ENCODE data around the gene CCDC178. TPM values are rescaled to one million over a fixed set of nuclear protein-coding genes. Genes with fewer than 3 reads are reported as not detected.

Gene CCDC178
- total RNA-seq, 2 donors from 2014 or later = 0.33 to 9.9 TPM

DNA sequence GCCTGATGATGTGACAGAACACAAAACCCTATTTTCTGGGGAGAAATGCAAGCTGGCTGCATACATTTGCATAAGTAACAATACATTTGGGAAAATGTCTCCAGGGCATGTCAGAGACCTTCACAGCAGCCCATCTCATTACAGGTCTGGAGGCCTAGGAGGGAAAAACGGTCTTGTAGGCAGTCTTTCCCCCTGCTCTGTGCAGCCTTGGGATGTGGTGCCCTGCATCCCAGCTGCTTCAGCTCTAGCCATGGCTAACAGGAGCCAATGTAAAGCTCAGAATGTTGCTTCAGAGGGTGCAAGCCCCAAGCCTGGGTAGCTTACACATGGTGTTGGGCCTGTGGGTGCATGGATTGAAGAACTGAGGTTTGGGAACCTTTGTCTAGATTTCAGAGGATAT, 133.0 kb downstream of the CCDC178 start:
- intact Hi-C loops (cut with DNase I) = no loop called here
- H3K9me3 ChIP-seq = no peaks in the 10 kb centered on the region
- no peaks in the 10 kb centered on the region for H3K36me3 ChIP-seq (replicated peaks in 1 of 2; ENCODE audit: insufficient read depth in 1 of 2, low read depth in 2 of 2)
- no peak overlapping the region for H3K27ac ChIP-seq
- ATAC-seq (no peak), DNase-seq (no peak)
- TF ChIP-seq, protein P1, sequence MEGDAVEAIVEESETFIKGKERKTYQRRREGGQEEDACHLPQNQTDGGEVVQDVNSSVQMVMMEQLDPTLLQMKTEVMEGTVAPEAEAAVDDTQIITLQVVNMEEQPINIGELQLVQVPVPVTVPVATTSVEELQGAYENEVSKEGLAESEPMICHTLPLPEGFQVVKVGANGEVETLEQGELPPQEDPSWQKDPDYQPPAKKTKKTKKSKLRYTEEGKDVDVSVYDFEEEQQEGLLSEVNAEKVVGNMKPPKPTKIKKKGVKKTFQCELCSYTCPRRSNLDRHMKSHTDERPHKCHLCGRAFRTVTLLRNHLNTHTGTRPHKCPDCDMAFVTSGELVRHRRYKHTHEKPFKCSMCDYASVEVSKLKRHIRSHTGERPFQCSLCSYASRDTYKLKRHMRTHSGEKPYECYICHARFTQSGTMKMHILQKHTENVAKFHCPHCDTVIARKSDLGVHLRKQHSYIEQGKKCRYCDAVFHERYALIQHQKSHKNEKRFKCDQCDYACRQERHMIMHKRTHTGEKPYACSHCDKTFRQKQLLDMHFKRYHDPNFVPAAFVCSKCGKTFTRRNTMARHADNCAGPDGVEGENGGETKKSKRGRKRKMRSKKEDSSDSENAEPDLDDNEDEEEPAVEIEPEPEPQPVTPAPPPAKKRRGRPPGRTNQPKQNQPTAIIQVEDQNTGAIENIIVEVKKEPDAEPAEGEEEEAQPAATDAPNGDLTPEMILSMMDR (IDR thresholded peaks at IDR 0.05) = no peak
- no peak for TF ChIP-seq POLR2A (IDR thresholded peaks at IDR 0.05)
- no peak overlapping the region for H3K4me3 ChIP-seq
- no peaks in the 10 kb centered on the region for H3K4me1 ChIP-seq
- no peaks in the 10 kb centered on the region for H3K27me3 ChIP-seq
- 33 to 71% methylated on average over 1 of the region's 1 CpG for WGBS, 2 donors

DNA sequence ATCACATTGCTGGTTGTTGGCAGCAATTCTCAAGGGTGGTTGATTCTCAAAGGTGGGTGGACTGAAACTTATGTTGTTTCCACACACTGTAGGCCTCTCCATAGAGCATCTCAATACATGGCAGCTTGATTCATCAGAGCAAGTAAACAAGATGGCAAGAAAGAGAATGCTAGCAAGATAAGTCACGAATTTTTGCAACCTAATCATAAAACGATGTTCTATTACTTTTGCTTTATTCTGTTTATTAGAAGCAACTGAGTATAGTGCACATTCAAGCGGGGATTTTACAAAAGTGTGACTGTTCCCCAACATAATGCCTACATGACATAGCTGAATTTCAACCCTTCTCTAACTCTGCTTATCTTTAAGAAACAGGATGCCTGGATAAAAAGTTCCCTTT, 136.2 kb downstream of the CCDC178 start:
- Histone ChIP-seq H3K4me1 (no peaks in the 10 kb centered on the region), H3K27me3 (no peaks in the 10 kb centered on the region), H3K27ac (no peak overlapping the region), H3K4me3 (no peak overlapping the region), H3K36me3 (replicated peaks in 1 of 2; ENCODE audit: insufficient read depth in 1 of 2, low read depth in 2 of 2) (no peaks in the 10 kb centered on the region), H3K9me3 (no peaks in the 10 kb centered on the region)
- 53 to 62% methylated on average over 3 of the region's 3 CpGs for WGBS, 2 donors
- TF ChIP-seq, protein P1 (IDR thresholded peaks at IDR 0.05) = no peak
- TF ChIP-seq POLR2A (IDR thresholded peaks at IDR 0.05) = no peak
- ATAC-seq (no peak), DNase-seq (no peak)
- intact Hi-C loops (cut with DNase I) = no loop called here

DNA sequence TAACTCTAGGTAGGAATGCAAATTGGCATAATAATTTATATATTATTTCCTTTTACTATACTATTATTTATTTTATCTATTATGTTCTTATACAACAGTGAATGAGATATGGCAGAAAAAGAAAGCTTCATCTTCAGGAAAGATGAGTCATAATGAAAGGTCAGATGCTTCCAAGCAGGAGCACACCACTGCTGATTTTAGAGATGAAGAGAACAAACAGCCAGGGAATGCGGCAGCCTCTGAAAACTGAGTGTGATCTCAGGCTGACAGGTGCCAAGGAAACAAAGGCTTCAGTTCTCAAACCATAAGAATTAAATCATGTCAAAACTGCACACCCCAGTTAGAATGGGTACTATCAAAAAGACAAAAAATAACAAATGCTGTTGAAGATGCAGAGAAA, 149.0 kb downstream of the CCDC178 start:
- 38 to 47% methylated on average over 1 of the region's 1 CpG for WGBS, 2 donors
- TF ChIP-seq POLR2A (IDR thresholded peaks at IDR 0.05) = no peak
- TF ChIP-seq, protein P1 (IDR thresholded peaks at IDR 0.05) = no peak
- ATAC-seq = no peak
- H3K36me3 ChIP-seq (replicated peaks in 1 of 2; ENCODE audit: insufficient read depth in 1 of 2, low read depth in 2 of 2) = no peaks in the 10 kb centered on the region
- intact Hi-C loops (cut with DNase I) = no loop called here
- H3K4me1 ChIP-seq = no peaks in the 10 kb centered on the region
- H3K27me3 ChIP-seq = no peaks in the 10 kb centered on the region
- DNase-seq = no peak
- no peak overlapping the region for H3K4me3 ChIP-seq
- H3K9me3 ChIP-seq = no peaks in the 10 kb centered on the region
- no peak overlapping the region for H3K27ac ChIP-seq

GRCh38 chr18:33288082-33288716, 152.3 kb downstream of the CCDC178 start:
- 81% methylated on average over 3 of the region's 3 CpGs for WGBS, 2 donors

More at GRCh38 chr18:33288082-33288716, 152.3 kb downstream of the CCDC178 start:
- intact Hi-C loops (cut with DNase I) = no loop called here
- DNase-seq (no peak), ATAC-seq (no peak)
- no peaks in the 10 kb centered on the region for H3K36me3 ChIP-seq (replicated peaks in 1 of 2; ENCODE audit: insufficient read depth in 1 of 2, low read depth in 2 of 2)
- no peak for TF ChIP-seq POLR2A (IDR thresholded peaks at IDR 0.05)
- TF ChIP-seq, protein P1 (IDR thresholded peaks at IDR 0.05) = no peak
- H3K4me3 ChIP-seq = no peak overlapping the region
- no peak overlapping the region for H3K27ac ChIP-seq
- H3K27me3 ChIP-seq = no peaks in the 10 kb centered on the region
- H3K9me3 ChIP-seq = no peaks in the 10 kb centered on the region
- H3K4me1 ChIP-seq = no peaks in the 10 kb centered on the region
